Cardiac fibroblast (primary cell): ENCODE measurements around the gene HES6.

ENCODE experiments used
- DNase-seq, 2 donors: peaks; one replicate each; pipeline versions ENCODE4 v3.0.0 to v3.0.0-alpha.2; 2010; ENCODE audit warnings: low read depth in 2 of 2
- H3K4me3 ChIP-seq, 2 donors: replicated peaks in 1 of 2; 1 replicate in 1 of 2; 2 replicates in 1 of 2; pipeline ENCODE4 v1.5.1; 2011; ENCODE audit warnings: low read depth in 2 of 2, low read length in 2 of 2, mild to moderate bottlenecking in 2 of 2, moderate library complexity in 1 of 2
- CTCF ChIP-seq: IDR thresholded peaks from one replicate; pipeline ENCODE4 v1.5.1; 2011; ENCODE audit warnings: low read depth, mild to moderate bottlenecking, low read length, inconsistent platforms

The HES6 gene

GRCh38 chr2:238239863-238240756 lies at the start of gene HES6:
TSS of gene HES6 (minus strand) at chr2:238240038. CDS start at chr2:238239905, 133 bp downstream.
- TF ChIP-seq CTCF = no peak
- peak; percentile 78 to 87 for DNase-seq
- peak within 1 kb of the TSS; percentile 33 to 57 for H3K4me3 ChIP-seq

GRCh38 chr2:238289574-238289973 lies 49.7 kb upstream of the HES6 start:
- TF ChIP-seq CTCF = no peak
- DNase-seq = peak in 1 of 2 donors; percentile 39
- peak overlapping the region; percentile 72 to 74 for H3K4me3 ChIP-seq

- peak overlapping the region; percentile 72 to 74 for H3K4me3 ChIP-seq
- peak; percentile 2 for TF ChIP-seq CTCF
- peak; percentile 99 for DNase-seq
Measured at GRCh38 chr2:238288650-238289573, 49.1 kb upstream of the HES6 start.

- peak; percentile 80 to 89 for DNase-seq
- H3K4me3 ChIP-seq = peak within 1 kb of the TSS; percentile 72 to 74
- TF ChIP-seq CTCF = peak; percentile 13
Measured at GRCh38 chr2:238287737-238288649, 48.2 kb upstream of the HES6 start, which contains the start of gene PER2. TSS of gene PER2 (minus strand) at chr2:238288610. CDS start at chr2:238277936, 10,674 bp downstream.

GRCh38 chr2:238286987-238287736 lies 47.3 kb upstream of the HES6 start:
- peak overlapping the region in 1 of 2 donors; percentile 74 for H3K4me3 ChIP-seq
- DNase-seq = no peak
- TF ChIP-seq CTCF = no peak
